A673 (cell line): ENCODE results near the gene AEBP2. TPM values are rescaled to one million over a fixed set of nuclear protein-coding genes. Genes with fewer than 3 reads are reported as not detected.

Experiments used
- BruUV-seq: library from RNA; stranded (reverse); fragments of 400-500 nt; replicated peaks from 2 replicates; lab custom pipeline; 2021; lab: Mats Ljungman, UMichigan
- CTCF ChIA-PET: fragments of 300-600 bp; sonication (Branson Sonifier 250); formaldehyde crosslinking; loops from one replicate; lab custom pipeline; 2022; ENCODE audit warnings: antibody characterized with exemption; lab: Charles Lee
- POLR2A ChIA-PET: fragments of 300-600 bp; sonication (Branson Sonifier 250); formaldehyde crosslinking; loops from one replicate; lab custom pipeline; 2022; ENCODE audit warnings: antibody characterized with exemption; ENCODE audit not compliant: low non-redundant PET; lab: Charles Lee
- DNase-seq: peaks from one replicate; pipeline ENCODE4 v3.0.0-alpha.2; 2015; ENCODE audit warnings: low spot score
- H3K27ac ChIP-seq: fragments of 200-600 bp; sonication (generic); 2 replicates; pipeline ENCODE4 v1.5.1; 2016; ENCODE audit warnings: mixed run types, low read depth, mild to moderate bottlenecking, mixed read lengths, antibody characterized with exemption, low read length; ENCODE audit not compliant: poor library complexity, severe bottlenecking
- H3K27me3 ChIP-seq: fragments of 200-600 bp; sonication (generic); replicated peaks from 2 replicates; pipeline ENCODE4 v1.6.1; 2017; ENCODE audit warnings: mixed run types, low read depth, mild to moderate bottlenecking, mixed read lengths, antibody characterized with exemption, low read length; ENCODE audit not compliant: insufficient read depth, poor library complexity
- H3K36me3 ChIP-seq: fragments of 200-600 bp; sonication (generic); 2 replicates; pipeline ENCODE4 v1.6.1; 2016; ENCODE audit warnings: mixed run types, mild to moderate bottlenecking, mixed read lengths, antibody characterized with exemption, low read length; ENCODE audit not compliant: insufficient read depth, poor library complexity, severe bottlenecking
- H3K4me1 ChIP-seq: fragments of 200-600 bp; sonication (generic); 2 replicates; pipeline ENCODE4 v1.6.1; 2017; ENCODE audit warnings: mixed run types, mild to moderate bottlenecking, mixed read lengths, antibody characterized with exemption, low read length; ENCODE audit not compliant: insufficient read depth, poor library complexity, severe bottlenecking
- H3K4me3 ChIP-seq: fragments of 200-600 bp; sonication (generic); 2 replicates; pipeline ENCODE4 v1.5.1; 2016; ENCODE audit warnings: low read depth, mixed run types, mild to moderate bottlenecking, mixed read lengths, low read length; ENCODE audit not compliant: poor library complexity, severe bottlenecking
- H3K9me3 ChIP-seq: fragments of 200-600 bp; sonication (generic); 2 replicates; pipeline ENCODE4 v1.6.1; 2016; ENCODE audit warnings: mixed run types, low read depth, mild to moderate bottlenecking, mixed read lengths, antibody characterized with exemption, low read length; ENCODE audit not compliant: poor library complexity, severe bottlenecking
- CTCF ChIP-seq: fragments of 300-800, 200-600 bp; sonication (generic); conservative IDR thresholded peaks from 2 replicates; pipeline ENCODE4 v1.5.1; 2017; ENCODE audit warnings: low read depth, mild to moderate bottlenecking, antibody characterized with exemption, low read length, moderate library complexity, mixed read lengths
- EZH2 ChIP-seq: fragments of 200-600 bp; sonication (generic); IDR thresholded peaks from 2 replicates; pipeline ENCODE4 v1.6.1; 2017; ENCODE audit warnings: borderline replicate concordance, low read depth, mild to moderate bottlenecking, mixed read lengths, antibody characterized with exemption, low read length; ENCODE audit not compliant: poor library complexity, severe bottlenecking
- intact Hi-C: fragments of 100-400 bp; cut with micrococcal nuclease; formaldehyde crosslinking; loops from one replicate; pipeline ENCODE4 v1.10.0; 2022; ENCODE audit not compliant: unreplicated experiment
- total RNA-seq: library from RNA; stranded (reverse); gene quantifications from 2 replicates; pipeline ENCODE4 v1.2.3, GENCODE V29; 2021

Gene AEBP2
- total RNA-seq, 1 experiment from 2014 or later = 47.6 TPM

DNA sequence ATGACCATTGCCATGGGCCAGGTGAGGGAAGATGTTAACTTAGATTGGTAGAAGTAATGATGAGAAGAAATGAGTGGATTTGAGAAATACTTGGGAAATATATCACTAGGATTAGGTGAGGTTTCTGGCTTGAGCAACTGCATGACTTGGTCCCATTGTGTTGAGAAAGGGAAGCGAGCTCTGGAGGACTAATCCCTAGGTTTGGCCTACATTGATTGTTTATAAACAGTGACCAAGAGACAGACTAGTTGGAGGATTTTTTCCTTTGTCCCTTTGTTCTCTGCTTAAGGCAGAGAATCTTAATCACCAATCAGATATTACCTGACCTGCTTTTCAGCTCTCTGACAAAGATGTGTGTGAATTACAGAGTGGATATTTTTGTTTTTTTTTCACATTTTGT lies 100.5 kb downstream of the AEBP2 start:
- no peak overlapping the region for H3K27ac ChIP-seq
- CTCF ChIA-PET = no interaction called here
- peaks cover 18% of the 10 kb centered on the region for H3K9me3 ChIP-seq
- intact Hi-C loops = no loop called here
- BruUV-seq = no TSS peak
- no peak overlapping the region for H3K4me3 ChIP-seq
- POLR2A ChIA-PET = no interaction called here
- no peak for DNase-seq
- H3K27me3 ChIP-seq = no peaks in the 10 kb centered on the region
- H3K36me3 ChIP-seq = no peaks in the 10 kb centered on the region
- no peaks in the 10 kb centered on the region for H3K4me1 ChIP-seq
- TF ChIP-seq EZH2 (no peak), CTCF (no peak)

DNA sequence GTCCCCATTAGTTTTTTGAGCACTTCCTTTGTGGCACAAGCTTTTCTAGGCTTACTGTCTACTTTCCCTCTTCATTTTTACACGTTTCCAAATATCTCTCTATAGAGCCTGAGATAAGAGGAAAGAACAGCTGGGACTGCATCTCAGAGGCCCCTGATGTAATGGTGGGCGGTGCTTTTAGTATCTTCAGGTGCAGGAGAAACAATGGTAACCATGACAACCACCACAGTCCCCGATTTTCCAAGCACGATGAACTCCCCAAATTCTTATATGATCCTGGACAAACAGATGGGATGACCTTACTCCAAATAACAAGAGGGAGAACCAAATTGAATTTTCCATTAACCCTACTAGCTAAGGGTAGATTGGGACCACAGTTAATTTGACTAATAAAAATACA lies 103.3 kb downstream of the AEBP2 start:
- POLR2A ChIA-PET = no interaction called here

GRCh38 chr12:19544353-19544752 lies 105.1 kb downstream of the AEBP2 start:
- CTCF ChIA-PET = no interaction called here
- POLR2A ChIA-PET = no interaction called here
- H3K36me3 ChIP-seq = no peaks in the 10 kb centered on the region
- TF ChIP-seq EZH2 (no peak), CTCF (no peak)
- H3K4me1 ChIP-seq = peaks cover 10% of the 10 kb centered on the region
- BruUV-seq = no TSS peak
- no peaks in the 10 kb centered on the region for H3K9me3 ChIP-seq
- no peak for DNase-seq
- no peak overlapping the region for H3K27ac ChIP-seq
- intact Hi-C loops = no loop called here
- no peaks in the 10 kb centered on the region for H3K27me3 ChIP-seq
- no peak overlapping the region for H3K4me3 ChIP-seq

More for the DNA sequence above, 103.3 kb downstream of the AEBP2 start:
- no peaks in the 10 kb centered on the region for H3K36me3 ChIP-seq
- H3K9me3 ChIP-seq = no peaks in the 10 kb centered on the region
- intact Hi-C loops = no loop called here
- CTCF ChIA-PET = no interaction called here
- no peak overlapping the region for H3K4me3 ChIP-seq
- TF ChIP-seq CTCF (no peak), EZH2 (no peak)
- H3K27ac ChIP-seq = no peak overlapping the region
- no peaks in the 10 kb centered on the region for H3K27me3 ChIP-seq
- H3K4me1 ChIP-seq = peaks cover 10% of the 10 kb centered on the region
- no TSS peak for BruUV-seq
- no peak for DNase-seq
